Fibroblast of gingiva (primary cell): Measurements from ENCODE around the gene MMP17.

ENCODE experiments used
- DNase-seq: peaks from one replicate; pipeline ENCODE4 v3.0.0-alpha.2; 2011; ENCODE audit warnings: low read depth

MMP17 gene

GRCh38 chr12:131830914-131831571 is 2.9 kb downstream of the MMP17 start:
- DNase-seq: peak; percentile 14

DNA sequence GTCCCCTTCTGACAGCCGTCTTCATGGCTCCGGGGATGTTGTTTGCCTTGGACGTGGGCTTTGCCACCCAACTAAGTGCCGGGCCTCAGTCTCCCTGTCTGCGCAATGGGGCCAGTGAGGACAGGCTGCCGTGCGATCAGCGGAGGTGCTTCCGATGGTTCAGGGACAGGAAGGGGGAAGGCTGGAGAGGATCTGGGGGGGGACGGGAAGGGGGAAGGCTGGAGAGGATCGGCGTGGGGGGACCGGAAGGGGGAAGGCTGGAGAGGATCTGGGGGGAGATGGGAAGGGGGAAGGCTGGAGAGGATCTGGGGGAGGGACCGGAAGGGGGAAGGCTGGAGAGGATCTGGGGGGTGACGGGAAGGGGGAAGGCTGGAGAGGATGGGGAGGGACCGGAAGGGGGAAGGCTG is 3.4 kb downstream of the MMP17 start:
- DNase-seq: peak; percentile 94

GRCh38 chr12:131832321-131833231 is 4.4 kb downstream of the MMP17 start:
- peak; percentile 78 for DNase-seq

GRCh38 chr12:131833288-131833895 is 5.2 kb downstream of the MMP17 start:
- DNase-seq: no peak

- no peak for DNase-seq
These were observed 5.9 kb downstream of the MMP17 start for GRCh38 chr12:131833896-131834641.

DNA sequence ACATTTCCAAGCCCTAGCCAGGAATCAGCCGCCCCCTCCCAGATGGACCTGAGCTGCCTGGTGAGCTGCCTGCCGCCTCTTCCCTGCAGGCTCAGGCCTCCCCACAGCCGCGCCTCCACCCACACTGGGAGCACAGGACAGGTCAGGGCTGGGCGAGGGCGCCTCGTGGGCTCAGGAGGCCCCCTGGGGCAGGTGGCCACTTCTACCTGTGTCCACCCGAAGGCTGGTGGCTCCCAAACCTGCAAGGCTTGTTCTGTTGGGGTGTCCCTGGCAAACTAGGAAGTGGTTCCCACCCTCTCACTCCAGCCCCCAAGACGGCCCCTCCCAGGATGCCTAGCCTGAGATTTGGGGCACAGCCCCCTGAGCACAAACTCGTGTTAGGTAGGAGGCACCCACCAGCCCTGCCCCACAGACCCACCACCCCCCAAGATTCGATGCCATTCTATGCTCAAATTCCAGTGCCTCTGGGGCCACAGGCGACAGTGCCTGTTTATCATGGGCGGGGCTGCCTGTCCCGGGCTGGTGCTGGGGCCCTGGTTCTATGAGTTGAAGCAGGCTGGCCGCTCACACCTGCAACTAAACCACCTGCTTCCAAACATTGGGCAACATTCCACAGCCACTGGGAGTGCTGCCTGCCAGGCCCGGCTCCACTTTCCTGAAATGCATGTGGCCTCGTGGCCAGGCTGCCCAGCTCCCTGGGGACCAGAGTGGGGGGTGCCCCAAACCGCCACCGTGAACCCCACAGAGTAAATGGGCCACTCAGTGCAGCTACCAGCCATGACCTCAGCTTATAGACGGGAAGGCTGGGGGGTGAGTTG is 6.8 kb downstream of the MMP17 start:
- DNase-seq: no peak

DNA sequence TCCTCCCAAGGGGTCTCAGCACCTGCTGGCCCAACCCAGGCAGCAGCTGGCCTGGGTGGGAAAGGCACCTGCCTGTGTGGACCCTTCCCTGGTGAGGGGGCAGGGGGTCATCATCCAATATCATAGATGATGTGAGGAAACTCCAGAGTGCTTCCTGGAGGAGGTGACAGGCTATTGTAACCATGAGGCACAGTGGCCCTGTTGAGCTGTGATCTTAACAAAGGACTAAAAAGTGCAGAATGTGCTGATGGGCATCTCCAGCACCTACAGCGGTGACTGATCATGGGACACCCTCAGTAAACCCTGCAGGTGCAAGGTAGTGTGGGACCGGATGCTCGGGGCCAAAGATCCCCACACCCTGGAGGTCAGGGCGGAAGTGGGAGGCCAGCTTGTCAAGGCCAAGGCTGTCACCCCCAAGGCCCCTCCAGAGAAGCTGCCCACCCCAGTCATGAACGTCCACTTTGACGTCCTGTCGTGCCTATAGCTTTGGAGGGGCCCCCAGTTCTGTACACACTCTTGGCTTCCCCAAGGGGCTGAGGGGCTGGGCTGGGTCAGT is 7.5 kb downstream of the MMP17 start:
- no peak for DNase-seq

GRCh38 chr12:131836193-131836592 is 8.0 kb downstream of the MMP17 start:
- no peak for DNase-seq

- DNase-seq: no peak
These were observed 8.7 kb downstream of the MMP17 start for GRCh38 chr12:131836714-131837397.

DNA sequence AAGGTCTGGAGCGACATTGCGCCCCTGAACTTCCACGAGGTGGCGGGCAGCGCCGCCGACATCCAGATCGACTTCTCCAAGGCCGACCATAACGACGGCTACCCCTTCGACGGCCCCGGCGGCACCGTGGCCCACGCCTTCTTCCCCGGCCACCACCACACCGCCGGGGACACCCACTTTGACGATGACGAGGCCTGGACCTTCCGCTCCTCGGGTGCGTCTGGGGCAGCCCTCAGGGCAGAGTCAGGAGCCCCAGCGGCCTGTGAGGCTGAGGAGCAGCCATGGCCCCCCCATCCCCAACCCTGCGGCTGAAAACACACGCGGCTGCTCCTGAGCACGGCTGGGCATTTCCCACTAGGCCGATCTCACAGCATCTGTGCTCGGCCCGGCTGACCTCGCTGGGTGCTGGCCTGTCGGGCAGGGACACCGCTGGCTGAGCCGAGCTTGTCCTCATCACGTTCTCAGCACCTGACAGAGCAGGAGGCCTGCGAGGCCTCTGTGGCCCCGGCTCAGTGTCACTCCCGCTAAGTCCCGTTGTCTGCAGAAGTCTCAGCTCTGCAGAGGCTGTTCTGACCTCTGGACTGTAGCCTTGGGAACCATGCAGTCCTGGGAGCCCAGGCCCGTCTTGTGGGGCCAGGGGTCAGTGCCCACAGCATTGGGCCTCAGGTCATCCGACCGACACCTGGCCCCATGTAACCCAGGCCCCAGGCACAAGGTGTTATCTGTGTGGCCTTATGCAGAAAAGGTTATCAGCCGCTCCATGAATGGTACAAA is 12.6 kb downstream of the MMP17 start:
- DNase-seq: no peak

DNA sequence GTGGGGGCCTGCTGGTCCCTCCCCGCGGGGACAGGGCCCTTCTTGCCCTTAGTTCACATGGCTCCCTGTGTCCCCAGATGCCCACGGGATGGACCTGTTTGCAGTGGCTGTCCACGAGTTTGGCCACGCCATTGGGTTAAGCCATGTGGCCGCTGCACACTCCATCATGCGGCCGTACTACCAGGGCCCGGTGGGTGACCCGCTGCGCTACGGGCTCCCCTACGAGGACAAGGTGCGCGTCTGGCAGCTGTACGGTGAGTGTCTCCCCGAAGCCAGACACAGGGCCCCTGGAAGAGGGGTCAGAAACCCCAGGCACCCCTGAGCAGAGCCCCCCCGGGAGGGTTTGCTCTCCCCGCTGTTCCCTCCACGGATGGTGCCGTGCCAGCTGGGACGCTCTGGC is 13.4 kb downstream of the MMP17 start:
- no peak for DNase-seq

DNA sequence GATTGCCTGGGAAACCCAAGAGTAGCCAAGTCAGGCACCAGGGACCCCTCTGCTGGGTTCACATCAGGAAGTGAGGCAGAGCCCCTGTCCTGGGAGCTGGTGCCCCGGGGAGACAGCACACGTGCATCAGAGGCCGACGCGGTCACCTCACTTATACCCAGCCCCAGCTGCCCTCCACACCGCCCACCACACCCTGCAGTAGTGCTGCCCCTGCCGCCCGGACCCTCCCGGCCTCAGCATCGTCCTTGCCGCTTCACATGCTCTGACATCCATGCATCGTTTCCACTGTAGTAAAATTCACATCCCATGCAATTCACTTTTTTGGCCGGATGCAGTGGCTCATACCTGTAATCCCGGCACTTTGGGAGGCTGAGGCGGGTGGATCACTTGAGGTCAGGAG is 14.0 kb downstream of the MMP17 start:
- DNase-seq: no peak

GRCh38 chr12:131843527-131843926 is 15.3 kb downstream of the MMP17 start:
- DNase-seq: no peak

DNA sequence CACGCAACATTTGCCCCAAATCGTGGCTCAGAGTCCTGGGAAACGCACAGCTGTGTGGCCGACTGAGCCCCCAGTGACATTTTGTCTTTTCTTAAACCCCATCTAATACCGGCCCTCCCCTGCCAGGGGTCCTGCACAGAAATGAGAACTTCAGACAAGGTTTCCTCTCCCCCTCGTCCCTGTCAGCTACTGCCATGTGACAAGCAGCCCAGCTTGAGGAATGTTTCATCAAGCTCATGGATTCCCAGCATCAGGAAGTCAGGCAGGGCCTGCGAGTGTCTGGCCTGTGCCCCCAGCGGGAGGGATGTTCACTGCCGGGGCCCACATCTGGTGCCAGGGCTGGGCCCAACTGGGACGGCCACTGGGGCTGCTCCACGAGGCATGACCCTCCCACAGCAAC is 15.9 kb downstream of the MMP17 start:
- DNase-seq: no peak

DNA sequence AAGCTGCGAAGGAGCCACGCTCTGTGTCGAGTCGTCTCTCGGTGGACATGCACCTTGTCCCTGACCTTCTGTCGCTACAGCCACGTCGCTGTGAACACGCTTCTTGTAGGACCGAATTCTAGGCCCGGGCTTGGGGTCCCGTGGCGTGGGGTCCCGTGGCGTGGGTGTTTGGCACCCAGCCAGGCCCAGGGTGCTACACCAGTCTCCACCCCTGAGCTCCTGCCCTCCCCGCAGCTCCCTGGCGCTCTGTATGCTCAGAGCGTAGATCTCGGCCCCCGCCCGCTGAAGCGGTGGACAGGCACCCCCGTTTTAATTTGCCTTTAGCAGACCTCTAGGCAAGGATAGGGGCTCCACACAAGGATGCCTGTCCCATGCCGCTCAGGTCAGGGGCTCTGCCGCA is 16.5 kb downstream of the MMP17 start:
- DNase-seq: no peak

DNA sequence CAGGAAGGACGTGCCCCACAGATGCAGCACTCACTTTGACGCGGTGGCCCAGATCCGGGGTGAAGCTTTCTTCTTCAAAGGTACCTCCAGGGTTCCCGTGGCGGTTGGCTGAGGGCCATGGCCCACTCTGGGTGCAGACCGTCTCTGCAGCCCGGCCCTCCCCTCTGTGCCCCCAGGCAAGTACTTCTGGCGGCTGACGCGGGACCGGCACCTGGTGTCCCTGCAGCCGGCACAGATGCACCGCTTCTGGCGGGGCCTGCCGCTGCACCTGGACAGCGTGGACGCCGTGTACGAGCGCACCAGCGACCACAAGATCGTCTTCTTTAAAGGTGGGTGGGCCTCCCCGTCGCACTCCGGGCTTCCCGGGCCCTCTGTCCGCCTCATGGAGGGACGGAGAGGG is 16.9 kb downstream of the MMP17 start:
- no peak for DNase-seq

GRCh38 chr12:131847456-131847855 is 19.3 kb downstream of the MMP17 start:
- no peak for DNase-seq

- no peak for DNase-seq
These were observed 20.6 kb downstream of the MMP17 start for GRCh38 chr12:131848753-131849152.

GRCh38 chr12:131849700-131850553 is 21.7 kb downstream of the MMP17 start:
- no peak for DNase-seq
